K562 (cell line): ENCODE measurements around the gene CNOT11. TPM values are rescaled to one million over a fixed set of nuclear protein-coding genes. Genes with fewer than 3 reads are reported as not detected.

ENCODE experiments used
- BRD9 ChIP-seq: fragments of 450-650 bp; IDR thresholded peaks from 2 replicates; pipeline ENCODE4 v1.6.1; 2018; ENCODE audit warnings: low read depth; ENCODE audit not compliant: partially characterized antibody
- DNMT1 ChIP-seq: fragments of 450-650 bp; IDR thresholded peaks from 2 replicates; pipeline ENCODE4 v1.6.1; 2016; ENCODE audit warnings: antibody characterized with exemption, mild to moderate bottlenecking
- E2F1 ChIP-seq: sonication (generic); formaldehyde crosslinking; IDR thresholded peaks from 2 replicates; pipeline ENCODE4 v1.8.1; 2023; ENCODE audit warnings: mild to moderate bottlenecking, missing genetic modification reagents, moderate library complexity
- ELF4 ChIP-seq: fragments of 450-650 bp; formaldehyde crosslinking; IDR thresholded peaks from 2 replicates; pipeline ENCODE4 v1.4.0; 2022; ENCODE audit warnings: missing genetic modification characterization
- NELFE ChIP-seq: IDR thresholded peaks from 2 replicates; pipeline ENCODE4 v1.6.1; 2011; ENCODE audit warnings: mild to moderate bottlenecking; ENCODE audit not compliant: insufficient read depth, insufficient read length
- NFE2L1 ChIP-seq: fragments of 450-650 bp; IDR thresholded peaks from 2 replicates; pipeline ENCODE4 v1.6.1; 2016; ENCODE audit warnings: missing genetic modification characterization, low read depth, mild to moderate bottlenecking, missing compliant biosample characterization, moderate library complexity, borderline replicate concordance
- NFXL1 ChIP-seq: fragments of 450-650 bp; formaldehyde crosslinking; IDR thresholded peaks from 2 replicates; pipeline ENCODE4 v1.4.0; 2021; ENCODE audit warnings: mild to moderate bottlenecking
- NR4A1 ChIP-seq, 2 experiments: fragments of 250-450 bp in 1 of 2; fragments of 450-650 bp in 1 of 2; sonication (Bioruptor Pico) in 1 of 2; IDR thresholded peaks; 2 replicates each; pipeline versions ENCODE4 v1.4.0 to v1.6.1; 2016 to 2020; ENCODE audit warnings: mild to moderate bottlenecking in 2 of 2, missing compliant biosample characterization in 1 of 2, missing genetic modification characterization in 1 of 2, moderate library complexity in 1 of 2
- RBBP5 ChIP-seq: fragments of 200-600 bp; sonication (generic); IDR thresholded peaks from 2 replicates; pipeline ENCODE4 v1.6.1; 2012; ENCODE audit warnings: borderline replicate concordance, mild to moderate bottlenecking, low read length, control low read depth, inconsistent platforms; ENCODE audit not compliant: insufficient read depth, poor library complexity, severe bottlenecking
- RHOXF2B ChIP-seq: fragments of 250-450 bp; sonication (Bioruptor Pico); conservative IDR thresholded peaks from 2 replicates; pipeline ENCODE4 v1.5.1; 2021
- SAFB2 ChIP-seq: fragments of 200-400 bp; formaldehyde crosslinking; IDR thresholded peaks from 2 replicates; pipeline ENCODE4 v1.6.1; 2018; ENCODE audit warnings: borderline replicate concordance, low read length, low read depth, moderate library complexity; ENCODE audit not compliant: severe bottlenecking
- SNIP1 ChIP-seq: fragments of 450-650 bp; IDR thresholded peaks from 2 replicates; pipeline ENCODE4 v1.7.1; 2017; ENCODE audit warnings: low read depth, mild to moderate bottlenecking
- STAT5A ChIP-seq: IDR thresholded peaks from 2 replicates; pipeline ENCODE4 v1.6.1; 2012; ENCODE audit warnings: low read length, inconsistent platforms, borderline replicate concordance
- TRIM24 ChIP-seq, 2 experiments: fragments of 450-650 bp; IDR thresholded peaks; 2 replicates each; pipeline ENCODE4 v1.6.1; 2016
- ZBTB49 ChIP-seq: sonication (generic); formaldehyde crosslinking; IDR thresholded peaks from 2 replicates; pipeline ENCODE4 v1.8.0; 2022; ENCODE audit warnings: missing genetic modification reagents, mild to moderate bottlenecking, borderline replicate concordance
- ZHX1 ChIP-seq: fragments of 150-350 bp; conservative IDR thresholded peaks from 2 replicates; pipeline ENCODE4 v1.6.1; 2014; ENCODE audit warnings: low read length
- ZNF79 ChIP-seq: fragments of 250-450 bp; sonication (Bioruptor Pico); IDR thresholded peaks from 2 replicates; pipeline ENCODE4 v1.4.0; 2020; ENCODE audit warnings: low read depth, mild to moderate bottlenecking, moderate library complexity
- ZSCAN32 ChIP-seq: fragments of 450-650 bp; formaldehyde crosslinking; IDR thresholded peaks from 2 replicates; pipeline ENCODE4 v1.4.0; 2020; ENCODE audit warnings: mild to moderate bottlenecking, moderate library complexity
- polyA plus RNA-seq, 8 experiments: library from polyadenylated mRNA; depleted of rRNA in 4 of 8; stranded (reverse) in 5 of 8; unstranded in 3 of 8; fragments of >200 nt; fragmentation: Nextera tagmentation in 2 of 8; fragmentation: Illumina TruSeq in 1 of 8; extraction: Ambion mirVana in 2 of 8; extraction: Trizol in 1 of 8; gene quantifications; 2 replicates each; pipeline versions ENCODE4 v1.2.1 to v1.2.3, GENCODE V29; 2011 to 2014; ENCODE audit warnings: inconsistent platforms in 1 of 8, missing spikeins in 1 of 8
- total RNA-seq, 7 experiments: library from RNA; depleted of rRNA in 6 of 7; stranded (reverse); fragments of >200 nt in 6 of 7; fragmentation: Illumina TruSeq in 2 of 7; extraction: Trizol in 2 of 7; gene quantifications; 2 replicates each; pipeline versions ENCODE4 v1.2.1 to v1.2.3, GENCODE V29; 2011 to 2021; ENCODE audit warnings: low replicate concordance in 1 of 7

CNOT11 gene
- total and polyA plus RNA-seq, 9 of the 15 experiments (the other 6 are each of a cell fraction or from before 2014, with no cell fraction given): 12.7 to 163 (median 64.2) TPM

GRCh38 chr2:101252408-101253012 is at the start of gene CNOT11 (continued):
- no peak for TF ChIP-seq ZHX1
- TF ChIP-seq NFXL1 (CRISPR knock-in tag): no peak
- no peak for TF ChIP-seq SNIP1
- no peak for TF ChIP-seq E2F1 (CRISPR knock-in tag)
- TF ChIP-seq RBBP5: no peak
- no peak for TF ChIP-seq NELFE
- no peak for TF ChIP-seq ZBTB49 (CRISPR knock-in tag)
- no peak for TF ChIP-seq NFE2L1 (tag)
- no peak for TF ChIP-seq TRIM24 (IDR thresholded peaks at IDR 0.05)
- TF ChIP-seq NR4A1 (CRISPR knock-in tag; IDR thresholded peaks at IDR 0.05): no peak
- TF ChIP-seq NR4A1 (tag; IDR thresholded peaks at IDR 0.05): no peak
- no peak for TF ChIP-seq ELF4 (CRISPR knock-in tag)
- TF ChIP-seq RHOXF2B (CRISPR knock-in tag): no peak
- no peak for TF ChIP-seq SAFB2
- no peak for TF ChIP-seq STAT5A
- TF ChIP-seq BRD9: no peak
- no peak for TF ChIP-seq ZSCAN32 (CRISPR knock-in tag)
- no peak for TF ChIP-seq DNMT1
- TF ChIP-seq ZNF79 (CRISPR knock-in tag): no peak
